NCI-H2196 (cell line): ENCODE measurements around the gene RALY.
"Not testable (repeated sequence)": the region's sequence is repeated elsewhere in the genome, so short reads cannot be mapped to it uniquely, and the experiment has no call there.

Experiments
- DNase-seq: peaks from one replicate; lab custom pipeline; 2025; ENCODE audit not compliant: unreplicated experiment; lab: John Stamatoyannopoulos, UW

Gene RALY

DNA sequence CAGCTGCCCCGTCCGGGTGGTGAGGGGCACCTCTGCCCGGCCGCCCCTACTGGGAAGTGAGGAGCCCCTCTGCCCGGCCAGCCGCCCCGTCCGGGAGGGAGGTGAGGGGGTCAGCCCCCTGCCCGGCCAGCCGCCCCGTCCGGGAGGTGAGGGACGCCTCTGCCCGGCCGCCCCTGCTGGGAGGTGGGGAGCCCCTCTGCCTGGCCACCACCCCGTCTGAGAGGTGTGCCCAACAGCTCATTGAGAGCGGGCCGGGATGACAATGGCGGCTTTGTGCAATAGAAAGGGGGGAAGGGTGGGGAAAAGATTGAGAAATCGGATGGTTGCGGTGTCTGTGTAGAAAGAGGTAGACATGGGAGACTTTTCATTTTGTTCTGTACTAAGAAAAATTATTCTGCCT lies 139.2 kb downstream of the RALY start:
- not testable (repeated sequence) for DNase-seq

DNA sequence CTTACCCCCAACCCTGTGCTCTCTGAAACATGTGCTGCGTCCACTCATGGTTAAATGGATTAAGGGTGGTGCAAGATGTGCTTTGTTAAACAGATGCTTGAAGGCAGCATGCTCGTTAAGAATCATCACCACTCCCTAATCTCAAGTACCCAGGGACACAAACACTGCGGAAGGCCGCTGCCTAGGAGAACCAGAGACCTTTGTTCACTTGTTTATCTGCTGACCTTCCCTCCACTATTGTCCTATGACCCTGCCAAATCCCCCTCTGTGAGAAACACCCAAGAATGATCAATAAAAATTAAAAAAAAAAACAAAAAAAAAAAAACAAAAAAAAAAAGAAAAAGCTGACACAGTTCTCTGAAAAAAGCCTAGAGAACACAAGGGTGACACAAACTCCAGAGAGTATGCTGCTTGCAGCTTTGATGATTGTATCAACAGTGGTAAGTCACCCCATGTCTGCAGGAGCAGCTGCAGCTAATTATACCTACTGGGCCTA lies 139.7 kb downstream of the RALY start:
- DNase-seq = not testable (repeated sequence)
